ENCODE measurements around the gene PLA2G4D.

PLA2G4D gene

GRCh38 chr15:42048080-42048820 is 46.1 kb downstream of the PLA2G4D start:
- no peak for DNase-seq

DNA sequence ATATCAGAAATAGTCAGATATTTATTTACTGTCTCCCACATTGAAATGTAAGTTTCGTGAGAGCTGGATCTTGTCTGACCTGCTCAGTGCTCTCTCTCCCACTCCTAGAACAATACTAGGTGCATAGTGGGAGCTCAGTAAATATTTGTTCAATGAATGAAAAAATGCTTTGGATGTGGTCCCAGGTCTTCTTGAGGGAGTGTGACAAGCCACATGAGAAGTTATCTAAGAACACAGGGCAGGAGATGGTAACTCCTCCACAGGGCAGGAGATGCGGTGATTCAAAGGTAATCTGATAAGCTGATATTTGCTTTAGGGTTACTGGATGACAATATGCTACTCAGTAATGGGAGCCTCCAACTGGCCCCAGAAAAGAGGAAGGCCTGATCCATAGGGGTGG is 47.8 kb downstream of the PLA2G4D start:
- DNase-seq = no peak

- DNase-seq = no peak
Observed at GRCh38 chr15:42045211-42045615, 49.1 kb downstream of the PLA2G4D start.

DNA sequence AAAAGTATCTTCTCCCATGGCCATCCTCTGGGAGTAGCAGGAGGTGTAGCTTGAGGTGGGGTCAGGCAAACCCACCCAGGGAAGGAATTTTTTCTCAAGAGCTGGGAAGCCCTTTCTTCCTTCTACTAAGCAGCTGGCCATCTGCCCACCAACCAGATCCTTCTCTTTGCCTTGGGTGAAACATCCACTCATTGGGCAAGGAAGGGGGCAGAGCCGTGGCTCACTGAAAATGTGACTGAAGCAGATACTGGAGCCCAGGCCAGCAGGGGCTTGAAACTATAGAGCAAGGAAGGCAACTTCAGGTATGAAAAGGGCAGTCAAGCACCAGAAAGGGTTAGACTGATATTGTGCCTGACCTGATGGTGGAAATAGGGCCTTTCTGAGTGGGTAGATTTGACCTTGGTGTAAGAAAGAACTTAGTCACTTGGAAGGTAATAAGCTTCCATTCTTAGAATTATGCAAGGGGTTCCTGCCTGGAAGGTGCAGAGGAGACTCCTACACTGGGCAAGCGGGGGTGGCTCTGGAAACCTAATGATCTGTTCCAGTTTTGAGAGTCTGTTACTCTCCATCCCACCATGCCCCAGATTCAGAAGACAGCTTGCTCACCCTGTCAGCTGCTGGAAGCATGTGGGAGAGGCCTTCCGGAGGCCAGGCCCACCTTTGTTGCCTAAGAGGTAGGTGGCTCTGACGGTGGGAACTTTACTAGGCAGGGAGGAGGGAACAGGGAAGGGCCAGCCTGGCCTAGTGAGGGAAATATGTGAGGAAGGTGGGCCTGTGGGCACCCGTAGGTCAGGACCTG is 51.6 kb downstream of the PLA2G4D start:
- no peak for DNase-seq

DNA sequence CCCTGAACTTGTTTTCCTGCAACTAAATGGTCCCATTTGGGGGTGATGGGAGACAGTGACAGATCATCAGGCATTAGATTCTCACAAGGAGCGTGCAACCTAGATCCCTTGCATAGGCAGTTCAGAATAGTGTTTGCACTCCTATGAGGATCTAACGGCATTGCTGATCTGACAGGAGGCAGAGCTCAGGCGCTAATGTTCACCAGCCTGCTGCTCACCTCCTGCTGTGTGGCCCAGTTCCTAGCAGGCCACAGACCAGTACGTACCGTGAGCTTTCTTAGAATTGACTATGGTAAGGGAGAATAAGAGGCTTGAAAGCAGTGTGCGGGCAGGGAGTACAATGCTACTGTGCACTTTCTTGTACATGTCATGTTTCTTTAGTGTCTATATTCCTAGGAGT is 56.0 kb downstream of the PLA2G4D start:
- no peak for DNase-seq

DNA sequence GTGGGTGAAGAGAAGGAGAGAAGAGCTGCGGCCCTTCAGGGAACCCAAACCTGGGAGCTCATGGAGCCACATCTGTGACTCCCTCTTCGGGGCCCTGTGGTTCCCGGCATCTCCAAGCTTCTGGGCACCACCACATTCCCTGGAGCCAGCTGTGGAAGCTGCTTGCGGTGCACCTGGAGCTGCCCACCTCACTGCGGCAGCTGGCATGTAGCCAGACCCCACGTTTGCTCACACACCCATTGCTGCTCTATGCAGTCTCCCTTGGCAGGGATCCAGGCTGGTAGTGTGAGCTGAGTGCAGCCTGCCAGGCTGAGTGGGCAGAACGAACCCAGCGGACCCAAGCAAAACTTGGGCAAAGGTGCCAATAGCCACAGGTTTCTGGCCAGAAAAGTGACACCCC is 56.7 kb downstream of the PLA2G4D start:
- no peak for DNase-seq

DNA sequence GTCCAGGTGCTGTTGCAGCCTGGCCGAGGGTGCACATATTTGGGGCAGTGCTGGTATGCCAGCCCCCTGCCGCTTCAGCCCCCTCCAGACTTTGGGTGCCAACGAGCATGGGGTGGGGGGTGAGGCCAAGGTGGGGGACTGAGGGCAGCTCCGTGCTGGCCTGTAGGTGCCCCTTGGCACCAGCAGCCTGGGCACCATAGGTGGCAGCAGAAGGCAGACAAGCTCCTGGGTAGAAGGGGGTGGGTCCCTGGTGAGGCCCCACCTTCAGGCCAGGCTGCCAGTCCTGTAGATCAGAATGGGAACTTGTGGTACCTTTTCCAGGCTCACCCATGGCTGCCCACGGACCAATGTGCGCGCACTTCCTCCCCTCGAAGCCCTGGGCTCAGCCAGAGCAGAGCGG is 57.4 kb downstream of the PLA2G4D start:
- DNase-seq = no peak

DNA sequence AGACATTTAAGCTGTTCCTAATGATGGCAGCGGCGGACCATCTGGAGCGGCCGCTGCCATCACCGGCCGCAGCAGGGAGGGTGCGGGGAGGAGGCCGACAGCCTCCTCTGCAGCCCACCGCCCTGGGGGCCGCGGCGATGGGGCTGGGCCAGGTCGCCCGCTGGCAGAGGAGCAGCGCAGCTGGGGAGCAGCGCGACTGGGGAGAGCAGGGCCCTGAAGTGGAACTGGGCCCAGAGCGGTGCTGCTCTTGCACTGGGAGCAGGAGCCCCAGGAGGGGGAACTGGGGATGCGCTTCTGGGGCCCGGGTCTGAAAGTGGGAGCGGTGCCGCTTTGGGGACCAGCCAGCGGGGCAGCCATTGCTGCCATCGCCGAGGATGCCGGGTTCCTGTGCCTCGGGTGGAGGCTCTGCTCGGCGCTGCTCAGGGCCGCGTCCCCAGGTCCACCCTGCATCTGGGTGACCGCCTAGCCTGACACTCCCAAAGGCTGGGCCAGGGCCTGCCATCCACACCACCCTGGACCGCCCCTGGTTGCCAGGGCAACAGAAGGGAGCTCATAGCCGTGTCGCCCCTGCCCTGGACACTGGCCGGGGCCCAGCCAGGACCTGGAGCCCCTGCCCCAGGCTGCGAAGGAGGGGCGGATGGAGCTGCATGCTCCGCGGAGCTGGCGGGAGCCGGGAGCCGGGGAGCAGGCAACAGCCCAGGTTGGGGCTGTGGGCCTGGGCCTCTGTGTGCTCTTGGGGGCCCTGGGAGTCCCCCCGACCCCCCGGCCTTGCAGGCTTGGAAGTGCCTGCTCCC is 58.1 kb downstream of the PLA2G4D start:
- no peak for DNase-seq

DNA sequence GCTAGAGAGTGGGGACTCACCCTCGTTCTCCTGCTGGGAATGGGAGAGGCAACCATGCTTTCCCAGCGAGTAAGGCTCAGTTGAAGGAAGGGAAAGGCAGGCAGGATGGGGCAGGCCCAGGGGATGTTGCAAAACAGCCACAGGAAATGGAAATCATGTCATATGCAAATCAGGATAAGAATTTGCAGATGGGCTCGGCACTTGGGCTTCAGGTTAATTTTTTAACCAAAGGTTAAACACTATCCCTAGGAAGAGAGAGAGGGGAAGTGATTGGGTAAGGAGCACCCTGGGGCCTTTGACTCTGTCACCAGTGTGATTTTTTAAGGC is 59.0 kb downstream of the PLA2G4D start:
- no peak for DNase-seq

DNA sequence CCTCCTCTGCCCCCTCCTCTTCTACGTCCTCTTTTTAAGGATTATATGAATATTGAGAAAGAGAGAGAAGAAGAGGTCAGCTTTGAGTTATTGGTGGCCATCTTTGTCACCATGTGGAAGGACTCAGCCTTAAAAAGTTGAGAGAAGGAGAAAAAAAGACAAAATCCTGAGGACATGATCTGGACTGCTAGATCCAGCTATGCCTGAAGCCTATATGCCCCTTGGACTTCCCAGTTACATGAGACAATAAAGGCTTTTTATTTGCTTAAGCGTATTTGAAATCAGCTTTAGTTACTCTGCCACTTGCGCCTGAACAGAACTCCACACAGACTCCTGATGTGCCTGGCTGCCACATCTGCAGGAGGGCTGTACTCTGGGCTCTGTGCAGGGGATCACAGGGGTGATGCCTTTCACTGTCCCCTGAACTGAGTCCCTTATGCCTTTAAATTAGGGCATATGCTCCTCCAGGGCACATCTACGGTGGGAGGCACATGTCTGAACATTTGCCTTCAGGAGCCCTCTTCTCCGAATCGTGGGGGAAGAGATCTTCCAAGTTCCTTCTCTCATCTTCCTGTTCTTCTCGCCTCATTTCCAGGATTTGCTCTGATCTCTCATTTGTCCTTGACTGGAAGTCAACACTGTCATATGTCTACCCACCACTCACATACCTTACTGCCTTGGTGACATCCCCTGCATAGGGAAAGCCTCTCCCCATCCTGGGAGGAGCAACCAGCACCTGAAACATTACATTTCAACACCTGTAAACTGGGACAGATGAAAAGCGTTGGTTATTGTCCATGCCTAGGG is 59.5 kb downstream of the PLA2G4D start:
- DNase-seq = no peak

- DNase-seq = no peak
Observed at GRCh38 chr15:42033214-42033873, 61.0 kb downstream of the PLA2G4D start.

- DNase-seq = no peak
Observed at GRCh38 chr15:42032376-42033213, 61.8 kb downstream of the PLA2G4D start.

DNA sequence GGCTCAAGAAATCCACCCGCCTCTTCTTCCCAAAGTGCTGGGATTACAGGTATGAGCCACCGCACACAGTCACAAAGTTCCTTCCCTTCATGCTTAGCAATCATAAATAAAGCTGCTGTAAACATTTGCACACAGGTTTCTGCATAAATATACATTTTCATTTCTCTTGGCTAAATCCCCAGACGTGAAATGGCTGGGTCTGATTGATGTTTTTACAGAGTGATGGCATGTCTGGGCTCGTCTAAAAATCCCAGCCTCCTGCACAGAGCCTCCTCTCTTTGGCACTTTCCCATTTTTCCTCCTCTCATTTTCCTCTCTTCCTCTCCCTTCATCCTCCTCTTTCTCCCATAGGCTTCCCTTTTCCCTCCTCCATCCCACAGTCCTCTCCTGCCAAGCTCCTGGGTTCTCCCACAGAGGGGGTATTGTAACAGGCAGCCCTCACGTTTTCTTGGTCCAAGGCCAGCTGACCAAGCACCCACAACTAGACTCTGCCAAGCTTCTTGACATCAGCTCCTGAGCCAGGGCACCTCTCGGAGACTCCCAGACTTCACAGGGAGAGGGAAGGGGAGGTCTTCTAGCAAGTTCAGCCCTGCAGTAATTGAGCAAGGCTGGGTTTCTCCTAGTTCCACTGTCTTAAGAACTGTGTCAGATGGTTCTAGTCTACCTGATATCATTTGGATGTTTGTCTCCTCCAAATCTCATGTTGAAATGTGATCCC is 63.0 kb downstream of the PLA2G4D start:
- DNase-seq = no peak

- no peak for DNase-seq
Observed at GRCh38 chr15:42027521-42027920, 66.8 kb downstream of the PLA2G4D start.

DNA sequence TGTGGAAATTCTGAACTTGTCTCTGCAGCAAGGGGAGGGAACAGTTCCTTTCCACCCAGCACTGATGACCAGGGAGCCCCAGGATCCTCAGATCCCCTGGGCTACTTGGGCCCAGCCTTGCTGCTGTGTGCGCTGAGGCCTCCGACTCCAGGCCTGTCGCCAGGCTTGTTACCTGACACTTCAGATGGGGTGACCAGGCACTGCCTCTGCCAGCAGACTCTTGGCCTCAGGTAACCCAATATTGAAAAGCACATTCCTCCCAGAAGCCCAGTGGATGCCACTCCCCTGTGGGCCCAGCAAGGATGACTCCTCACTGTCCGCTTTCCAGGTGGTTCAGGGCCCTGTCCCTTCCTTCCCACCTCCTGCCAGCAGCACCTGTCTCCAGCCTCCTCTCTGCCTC is 70.1 kb downstream of the PLA2G4D start:
- DNase-seq = no peak

GRCh38 chr15:42021593-42021992 is 72.8 kb downstream of the PLA2G4D start:
- DNase-seq = no peak

- no peak for DNase-seq
Observed at GRCh38 chr15:42020713-42021273, 73.6 kb downstream of the PLA2G4D start, which contains the start of gene PLA2G4E. PLA2G4E (minus strand) TSS chr15:42021042; CDS start chr15:42021030, 12 bp downstream.

DNA sequence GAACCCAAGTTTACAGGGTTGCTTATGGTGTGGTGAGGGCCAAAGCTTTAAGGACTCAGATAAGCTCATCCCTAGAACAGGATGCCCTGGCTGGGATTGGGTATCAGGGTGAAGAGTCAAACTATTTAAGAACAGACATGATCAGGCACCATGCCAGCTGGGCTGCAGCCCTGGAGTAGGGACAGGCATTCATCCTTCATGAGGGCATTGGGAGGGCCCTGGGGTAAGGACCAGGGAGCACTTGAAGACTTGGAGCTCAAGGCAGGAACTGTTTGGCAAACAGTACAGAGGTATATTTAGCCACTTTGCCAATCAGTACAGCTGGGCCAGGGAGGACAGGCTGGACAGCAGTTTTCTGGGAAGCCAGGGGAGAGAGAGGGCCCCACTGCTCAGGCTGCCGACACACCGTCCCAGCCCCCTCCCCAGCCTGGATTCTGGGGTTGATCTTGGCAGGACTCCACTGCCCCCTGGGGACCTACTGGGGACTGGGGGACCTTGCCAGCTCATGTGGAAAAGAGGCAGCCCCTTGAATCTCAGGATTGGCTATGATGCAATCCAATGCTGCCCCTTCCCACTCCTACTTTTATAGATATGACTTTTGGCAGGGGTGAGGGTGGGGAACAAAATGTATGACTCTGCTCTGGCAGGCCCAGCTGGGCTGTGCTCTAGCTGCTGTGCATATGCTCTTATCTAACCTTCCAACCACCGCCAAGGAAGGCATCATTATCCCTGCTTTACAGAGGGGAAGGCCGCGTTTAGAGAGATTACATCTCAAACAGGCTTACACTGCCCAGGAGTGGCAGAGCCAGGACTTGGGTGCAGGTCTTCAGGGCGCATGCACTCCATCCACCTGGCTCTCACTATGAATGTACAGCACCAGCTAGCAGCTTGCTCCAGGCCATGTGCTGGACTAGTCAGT is 75.8 kb downstream of the PLA2G4D start:
- DNase-seq = no peak

All from activated CD4-positive, alpha-beta T cell treated with anti-CD3 and anti-CD28 coated beads, Interleukin-2, amount 50 U/mL, for 4 hours (primary cell).